Measurements from ENCODE around the gene PCSK6. TPM values are rescaled to one million over a fixed set of nuclear protein-coding genes. Genes with fewer than 3 reads are reported as not detected.
A peak's percentile ranks its signal among the peaks of the same experiment; 100 is the strongest.

Gene PCSK6
- total RNA-seq, 1 donor from 2014 or later = 3.7 TPM

DNA sequence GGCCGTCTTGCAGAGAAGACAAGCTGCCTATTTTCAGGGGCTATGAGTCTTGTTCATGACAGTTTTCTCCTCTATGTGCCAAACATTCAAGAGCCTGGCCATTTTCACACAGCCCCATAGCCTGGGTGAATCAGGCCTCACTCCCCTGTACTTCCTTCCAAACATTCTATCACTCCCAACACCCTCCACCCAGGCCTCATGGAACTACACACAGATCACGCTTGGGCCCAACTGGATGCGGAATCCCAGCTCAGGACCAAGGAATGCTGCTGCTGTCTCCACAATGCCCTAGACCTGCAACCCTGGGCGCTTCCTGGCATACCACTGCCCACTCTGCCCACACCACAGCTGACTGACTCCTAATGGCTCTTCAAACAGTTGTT is 39.4 kb upstream of the PCSK6 start:
- DNase-seq (ENCODE audit: low read depth) = no peak
- no peak overlapping the region for H3K4me3 ChIP-seq (ENCODE audit: low read depth, low read length)
- TF ChIP-seq CTCF (conservative IDR thresholded peaks at IDR 0.05; ENCODE audit: low read depth, low read length) = no peak

DNA sequence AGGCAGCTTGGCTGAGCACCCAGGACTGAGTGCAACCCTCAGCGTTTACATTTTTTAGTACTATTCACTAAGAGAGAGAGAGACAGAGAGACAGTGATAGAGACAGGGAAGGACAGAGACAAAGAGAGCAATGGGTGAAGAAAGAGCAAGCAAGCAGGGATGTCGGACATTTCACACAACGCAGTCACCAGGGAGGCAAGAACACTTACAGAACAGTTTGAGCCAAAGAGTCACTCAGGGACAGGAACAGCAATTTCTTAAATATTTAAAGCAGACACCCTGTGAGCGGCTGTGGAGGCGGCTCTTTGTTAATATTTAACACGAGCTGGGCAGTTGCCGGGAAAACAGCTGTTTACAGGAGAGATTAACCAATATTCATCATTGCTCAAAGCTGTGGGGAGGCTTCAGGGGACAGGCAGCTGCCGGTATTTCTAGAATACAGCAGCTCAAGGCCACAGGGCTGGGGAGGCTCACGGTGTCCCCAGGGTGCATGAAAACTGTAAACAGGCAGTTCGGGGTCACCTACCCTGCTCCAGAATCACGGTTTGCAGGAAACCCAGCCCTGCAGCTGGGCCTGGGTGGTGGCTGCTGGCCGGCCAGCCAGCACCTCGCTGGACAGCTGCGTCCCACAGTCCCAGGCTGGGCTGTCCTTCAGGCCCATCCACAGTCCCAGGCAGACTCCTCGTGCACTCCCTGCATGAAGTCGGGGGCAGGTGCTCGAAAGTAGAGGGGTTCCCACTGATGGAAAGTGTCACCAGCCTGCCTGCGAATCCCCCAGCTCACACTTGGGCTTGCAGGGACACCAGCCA is 38.8 kb upstream of the PCSK6 start:
- peak; percentile 48 for DNase-seq (ENCODE audit: low read depth)
- no peak for TF ChIP-seq CTCF (conservative IDR thresholded peaks at IDR 0.05; ENCODE audit: low read depth, low read length)

DNA sequence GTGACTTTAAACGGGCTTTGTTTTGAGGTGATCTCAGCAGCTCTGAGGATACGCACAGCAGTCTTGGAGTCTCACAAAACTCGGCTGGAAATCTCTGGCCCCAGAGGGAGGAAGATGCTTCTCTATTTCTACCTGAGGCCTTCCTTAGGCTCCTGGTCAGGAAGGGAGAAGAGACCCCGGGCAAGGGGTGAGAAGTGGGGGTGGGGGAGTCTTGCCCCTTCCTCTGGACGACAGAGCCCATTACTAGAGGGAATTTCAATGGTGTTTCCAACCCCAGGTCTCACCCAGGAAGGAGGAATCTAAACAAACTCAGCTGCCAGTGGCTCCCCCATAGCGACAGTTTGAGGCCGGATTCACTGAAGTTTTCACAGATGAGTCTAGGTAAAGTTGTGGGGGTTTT is 37.4 kb upstream of the PCSK6 start:
- no peak overlapping the region for H3K4me3 ChIP-seq (ENCODE audit: low read depth, low read length)
- DNase-seq (ENCODE audit: low read depth) = no peak
- TF ChIP-seq CTCF (conservative IDR thresholded peaks at IDR 0.05; ENCODE audit: low read depth, low read length) = no peak

More for the DNA sequence above, 38.8 kb upstream of the PCSK6 start:
- H3K4me3 ChIP-seq (ENCODE audit: low read depth, low read length) = peak overlapping the region; percentile 21

DNA sequence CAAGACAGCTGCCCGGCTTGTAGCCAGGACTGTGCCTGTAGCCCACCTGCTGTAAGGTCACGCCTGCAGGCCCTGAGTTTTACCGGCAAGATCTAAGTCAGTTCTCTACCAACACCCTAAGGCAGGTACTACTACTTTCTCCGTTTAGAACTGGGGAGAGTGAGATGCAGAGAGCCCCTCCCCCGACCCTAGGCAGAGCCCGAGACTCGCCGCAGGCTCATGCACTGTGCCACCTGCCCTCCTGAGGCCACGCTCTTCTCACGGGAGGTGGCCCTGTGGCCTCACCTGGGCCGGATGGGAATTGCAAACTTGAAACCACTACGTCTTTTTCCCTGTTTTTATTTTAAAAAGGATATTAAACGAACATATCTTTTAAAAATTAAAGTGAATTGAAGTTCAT is 36.9 kb upstream of the PCSK6 start:
- no peak for DNase-seq (ENCODE audit: low read depth)
- TF ChIP-seq CTCF (conservative IDR thresholded peaks at IDR 0.05; ENCODE audit: low read depth, low read length) = no peak
- H3K4me3 ChIP-seq (ENCODE audit: low read depth, low read length) = no peak overlapping the region

- no peak for TF ChIP-seq CTCF (conservative IDR thresholded peaks at IDR 0.05; ENCODE audit: low read depth, low read length)
- no peak overlapping the region for H3K4me3 ChIP-seq (ENCODE audit: low read depth, low read length)
- DNase-seq (ENCODE audit: low read depth) = no peak
Observed at GRCh38 chr15:101526021-101526420, 36.5 kb upstream of the PCSK6 start.

DNA sequence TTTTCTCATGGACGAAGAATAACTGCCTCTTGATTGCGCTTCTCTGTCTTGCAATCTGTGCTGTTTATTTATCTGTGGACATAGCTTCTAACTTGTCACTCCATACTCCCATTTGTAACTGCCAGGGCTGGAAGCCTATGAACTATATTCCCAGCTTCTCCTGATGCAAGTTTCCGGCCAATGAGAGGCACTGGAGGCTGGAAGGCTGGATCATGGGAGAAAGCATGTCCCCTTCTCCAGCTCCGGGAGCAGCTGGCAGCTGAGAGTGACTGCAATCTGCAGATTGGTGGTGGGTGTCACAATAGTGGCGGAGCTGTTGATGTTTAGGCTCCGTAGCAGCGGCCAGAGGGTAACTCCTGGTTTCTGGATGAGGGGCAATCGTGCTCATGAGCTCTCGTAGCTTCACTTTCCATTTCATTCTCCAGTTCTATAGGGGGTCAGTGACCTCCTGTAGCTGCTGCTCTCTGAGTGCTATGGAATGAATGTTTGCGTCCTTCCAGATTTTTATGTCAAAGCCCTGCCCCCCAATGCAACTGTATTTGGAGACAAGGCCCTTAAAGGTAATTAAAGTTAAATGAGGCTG is 35.7 kb upstream of the PCSK6 start:
- no peak for DNase-seq (ENCODE audit: low read depth)
- no peak for TF ChIP-seq CTCF (conservative IDR thresholded peaks at IDR 0.05; ENCODE audit: low read depth, low read length)
- H3K4me3 ChIP-seq (ENCODE audit: low read depth, low read length) = no peak overlapping the region

- no peak overlapping the region for H3K4me3 ChIP-seq (ENCODE audit: low read depth, low read length)
- DNase-seq (ENCODE audit: low read depth) = no peak
- TF ChIP-seq CTCF (conservative IDR thresholded peaks at IDR 0.05; ENCODE audit: low read depth, low read length) = no peak
Observed at GRCh38 chr15:101523560-101523940, 34.0 kb upstream of the PCSK6 start.
